Kidney (tissue), 14 donors: ENCODE measurements around the gene NLRX1. TPM values are rescaled to one million over a fixed set of nuclear protein-coding genes. Genes with fewer than 3 reads are reported as not detected.
A peak's percentile ranks its signal among the peaks of the same experiment; 100 is the strongest.

Experiments
- DNase-seq, 5 donors: peaks; one replicate each; pipeline ENCODE4 v3.0.0-alpha.2; 2013 to 2020
- FAIRE-seq: peaks from 2 replicates; lab custom pipeline; 2012; peaks lifted over from hg19 to GRCh38; lab: Jason Lieb, UNC
- H3K27ac ChIP-seq, 2 donors: one replicate each; pipeline ENCODE4 v1.7.0; 2013; ENCODE audit warnings: low read depth in 2 of 2, low read length in 2 of 2, inconsistent platforms in 1 of 2
- H3K27me3 ChIP-seq: one replicate; pipeline ENCODE4 v1.7.1; 2013; ENCODE audit warnings: low read length, inconsistent platforms; ENCODE audit not compliant: control insufficient read depth, insufficient read depth
- H3K36me3 ChIP-seq, 3 donors: one replicate each; pipeline versions ENCODE4 v1.7.0 to v1.7.1; 2013; ENCODE audit warnings: low read length in 3 of 3, control low read depth in 1 of 3, inconsistent platforms in 1 of 3; ENCODE audit not compliant: insufficient read depth in 3 of 3, control insufficient read depth in 2 of 3
- H3K4me1 ChIP-seq, 3 donors: one replicate each; pipeline versions ENCODE4 v1.7.0 to v1.7.1; 2013; ENCODE audit warnings: low read length in 3 of 3, inconsistent platforms in 1 of 3, low read depth in 1 of 3; ENCODE audit not compliant: control insufficient read depth in 2 of 3, insufficient read depth in 2 of 3
- H3K4me3 ChIP-seq, 3 donors: one replicate each; pipeline versions ENCODE4 v1.7.0 to v1.8.1; 2013; ENCODE audit warnings: low read length in 3 of 3, control low read depth in 1 of 3, inconsistent platforms in 1 of 3
- H3K9ac ChIP-seq, 3 donors: one replicate each; pipeline versions ENCODE4 v1.7.0 to v1.7.1; 2013; ENCODE audit warnings: low read length in 3 of 3, control low read depth in 1 of 3, inconsistent platforms in 1 of 3
- H3K9me3 ChIP-seq, 3 donors: one replicate each; pipeline versions ENCODE4 v1.7.0 to v1.7.1; 2013; ENCODE audit warnings: low read length in 3 of 3, control low read depth in 1 of 3, inconsistent platforms in 1 of 3; ENCODE audit not compliant: control insufficient read depth in 2 of 3, insufficient read depth in 1 of 3
- CTCF ChIP-seq: IDR thresholded peaks from 3 replicates; pipeline ENCODE4 v1.5.1; 2012; ENCODE audit warnings: mild to moderate bottlenecking, moderate library complexity, borderline replicate concordance; ENCODE audit not compliant: insufficient read depth; ENCODE audit errors: extremely low read depth
- intact Hi-C: fragments of 100-400 bp; cut with DNase I; formaldehyde crosslinking; loops from one replicate; pipeline ENCODE4 v1.11.1; 2022
- polyA plus RNA-seq: library from polyadenylated mRNA; stranded (reverse); fragments of 350-450 nt; fragmentation: Illumina TruSeq; extraction: RNeasy Lipid Tissue Mini Kit (QIAGEN cat#74804); gene quantifications from one replicate; pipeline ENCODE4 v1.2.3, GENCODE V29; 2014; ENCODE audit warnings: low read depth, low replicate concordance; ENCODE audit not compliant: insufficient read depth
- total RNA-seq: library from RNA; stranded (reverse); fragmentation: NEBNext Ultra II Directional; extraction: Animal tissue kit (Norgen Biotek cat#: 25700); gene quantifications from one replicate; pipeline ENCODE4 v1.2.1, GENCODE V29; 2021
- donor health status: control.
- donor health status: control.
- donor health status: control.
- donor health status: control.
- donor health status: control.
- donor health status: DM: yes; HTN: yes; CAD: no.
- donor health status: Normal renal cell carcinoma (clear cell type).

Gene NLRX1
- total and polyA plus RNA-seq, 2 donors from 2014 or later: 11.9 to 21.2 TPM

GRCh38 chr11:119148720-119149017 lies 19.9 kb upstream of the NLRX1 start:
- H3K4me1 ChIP-seq: peaks cover 0 to 3% (median 0%) of the 10 kb centered on the region in 3 donors
- H3K9me3 ChIP-seq: no peaks in the 10 kb centered on the region
- intact Hi-C loops: no loop called here
- peaks cover 2% of the 10 kb centered on the region for H3K27me3 ChIP-seq
- no peak for FAIRE-seq
- no peaks in the 10 kb centered on the region for H3K36me3 ChIP-seq
- peak overlapping the region in 2 of 3 donors; percentile 52 for H3K4me3 ChIP-seq
- H3K9ac ChIP-seq: peak overlapping the region in 1 of 3 donors; percentile 23
- TF ChIP-seq CTCF: no peak
- no peak overlapping the region for H3K27ac ChIP-seq
- DNase-seq: peak in 1 of 5 donors; percentile 51

- no peak for TF ChIP-seq CTCF
- no peak for FAIRE-seq
- Histone ChIP-seq H3K9me3 (no peaks in the 10 kb centered on the region), H3K4me3 (peak within 1 kb of the TSS in 2 of 3 donors; percentile 52), H3K27ac (no peak within 1 kb of the TSS), H3K9ac (peak within 1 kb of the TSS in 1 of 3 donors; percentile 23), H3K4me1 (peaks cover 0 to 3% (median 0%) of the 10 kb centered on the region in 3 donors), H3K27me3 (peaks cover 2% of the 10 kb centered on the region), H3K36me3 (no peaks in the 10 kb centered on the region)
- DNase-seq: peak in 4 of 5 donors; percentile 42 to 76 (median 62)
- intact Hi-C loops: no loop called here
These were observed 19.3 kb upstream of the NLRX1 start, which contains the start of gene ABCG4 for GRCh38 chr11:119149018-119149785. Gene ABCG4, plus strand, starts transcription at chr11:119149052. Its CDS starts 914 bp downstream, at chr11:119149966.

DNA sequence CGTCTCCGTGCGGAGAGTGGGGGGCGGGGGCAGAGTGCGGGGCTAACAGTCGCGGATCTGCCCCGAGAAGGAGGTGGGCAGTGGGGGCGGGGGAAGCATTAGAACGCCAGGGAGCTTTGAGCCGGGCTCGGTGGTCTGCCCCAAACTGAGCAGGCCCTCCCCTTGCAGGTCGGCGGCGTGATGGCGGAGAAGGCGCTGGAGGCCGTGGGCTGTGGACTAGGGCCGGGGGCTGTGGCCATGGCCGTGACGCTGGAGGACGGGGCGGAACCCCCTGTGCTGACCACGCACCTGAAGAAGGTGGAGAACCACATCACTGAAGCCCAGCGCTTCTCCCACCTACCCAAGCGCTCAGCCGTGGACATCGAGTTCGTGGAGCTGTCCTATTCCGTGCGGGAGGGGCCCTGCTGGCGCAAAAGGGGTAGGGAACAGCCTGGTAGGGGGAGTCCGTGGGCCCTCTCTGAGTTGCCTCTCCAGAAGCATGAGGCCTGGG lies 18.7 kb upstream of the NLRX1 start:
- Histone ChIP-seq H3K4me3 (no peak overlapping the region), H3K36me3 (no peaks in the 10 kb centered on the region), H3K27ac (no peak overlapping the region), H3K27me3 (peaks cover 2% of the 10 kb centered on the region), H3K4me1 (peaks cover 0 to 3% (median 0%) of the 10 kb centered on the region in 3 donors), H3K9me3 (no peaks in the 10 kb centered on the region), H3K9ac (no peak overlapping the region)
- intact Hi-C loops: no loop called here
- FAIRE-seq: no peak
- TF ChIP-seq CTCF: no peak
- no peak for DNase-seq
